HCT116 (cell line): ENCODE results near the gene TIAM2. TPM values are rescaled to one million over a fixed set of nuclear protein-coding genes. Genes with fewer than 3 reads are reported as not detected.

ENCODE experiments used
- ATAC-seq: fragments of 200-7000 bp; cut with Tn5 transposase; 2 replicates; pipeline ENCODE4 v1.9.1; 2020; ENCODE audit warnings: mild to moderate bottlenecking, moderate library complexity
- BruUV-seq: library from RNA; stranded (reverse); fragments of 400-500 nt; replicated peaks from 2 replicates; lab custom pipeline; 2021; lab: Mats Ljungman, UMichigan
- CTCF ChIA-PET: fragments of 300-600 bp; sonication (Branson Sonifier 250); formaldehyde crosslinking; loops from one replicate; lab custom pipeline; 2021; ENCODE audit warnings: antibody characterized with exemption; lab: Charles Lee
- POLR2A ChIA-PET: fragments of 300-600, 350-600 bp; sonication (Branson Sonifier 250); formaldehyde crosslinking; loops from one replicate; lab custom pipeline; 2021; ENCODE audit warnings: antibody characterized with exemption; lab: Charles Lee
- RAD21 ChIA-PET, 2 experiments: fragments of 300-600 bp; sonication (Branson Sonifier 250); formaldehyde crosslinking; loops; one replicate each; lab custom pipeline; 2023; ENCODE audit warnings: low total read pairs in 2 of 2; ENCODE audit not compliant: uncharacterized antibody in 2 of 2, unreplicated experiment in 2 of 2, low non-redundant PET in 1 of 2; lab: Charles Lee
- DNase-seq: peaks from one replicate; pipeline ENCODE4 v3.0.0-alpha.2; 2010; ENCODE audit warnings: low read depth, low spot score
- H2AFZ ChIP-seq: fragments of 200-600 bp; shearing (Covaris generic), sonication (generic); 2 replicates; pipeline ENCODE4 v1.6.1; 2017; ENCODE audit warnings: low read depth, mixed run types, mixed read lengths, antibody characterized with exemption, low read length; ENCODE audit not compliant: poor library complexity, severe bottlenecking
- H3K27ac ChIP-seq: 2 replicates; pipeline ENCODE4 v1.5.1; 2012; ENCODE audit warnings: low read depth, low read length
- H3K27me3 ChIP-seq: fragments of 200-600 bp; sonication (generic); 2 replicates; pipeline ENCODE4 v1.6.1; 2016; ENCODE audit warnings: mixed run types, low read length, mixed read lengths; ENCODE audit not compliant: insufficient read depth
- H3K36me3 ChIP-seq, 2 experiments: fragments of 200-500 bp in 1 of 2; fragments of 200-600 bp in 1 of 2; sonication (Bioruptor generic) in 1 of 2; sonication (generic) in 1 of 2; 2 replicates each; pipeline versions ENCODE4 v1.5.1 to v1.6.1; 2014 to 2016; ENCODE audit warnings: low read length in 2 of 2, inconsistent platforms in 1 of 2, mixed read lengths in 1 of 2, mixed run types in 1 of 2; ENCODE audit not compliant: insufficient read depth in 2 of 2, control insufficient read depth in 1 of 2
- H3K4me1 ChIP-seq, 2 experiments: fragments of 200-600 bp in 1 of 2; sonication (generic) in 1 of 2; 2 replicates each; pipeline versions ENCODE4 v1.5.1 to v1.6.1; 2012 to 2017; ENCODE audit warnings: low read length in 2 of 2, inconsistent platforms in 1 of 2, mild to moderate bottlenecking in 1 of 2, mixed read lengths in 1 of 2, mixed run types in 1 of 2, moderate library complexity in 1 of 2; ENCODE audit not compliant: insufficient read depth in 2 of 2, control insufficient read depth in 1 of 2
- H3K4me2 ChIP-seq: fragments of 200-600 bp; sonication (generic); 2 replicates; pipeline ENCODE4 v1.6.1; 2017; ENCODE audit warnings: mixed run types, low read length, mixed read lengths
- H3K4me3 ChIP-seq, 2 experiments: fragments of 200-600 bp in 1 of 2; sonication (generic) in 1 of 2; replicated peaks in 1 of 2; 2 replicates each; pipeline ENCODE4 v1.5.1; 2011 to 2016; ENCODE audit warnings: low read length in 2 of 2, control low read depth in 1 of 2, low read depth in 1 of 2, mild to moderate bottlenecking in 1 of 2, mixed read lengths in 1 of 2, mixed run types in 1 of 2
- H3K79me2 ChIP-seq: fragments of 200-600 bp; sonication (generic); 2 replicates; pipeline ENCODE4 v1.6.1; 2017; ENCODE audit warnings: mild to moderate bottlenecking, mixed run types, low read length, moderate library complexity, mixed read lengths; ENCODE audit not compliant: insufficient read depth
- H3K9ac ChIP-seq: fragments of 200-600 bp; sonication (generic); 2 replicates; pipeline ENCODE4 v1.6.1; 2016; ENCODE audit warnings: low read length, mixed read lengths
- H3K9me2 ChIP-seq: fragments of 200-600 bp; sonication (generic), shearing (Covaris generic); 2 replicates; pipeline ENCODE4 v1.6.1; 2017; ENCODE audit warnings: mixed run types, mild to moderate bottlenecking, moderate library complexity; ENCODE audit not compliant: insufficient read depth
- H3K9me3 ChIP-seq, 2 experiments: fragments of 200-500 bp in 1 of 2; fragments of 200-600 bp in 1 of 2; sonication (Bioruptor generic) in 1 of 2; sonication (generic) in 1 of 2; 2 replicates each; pipeline ENCODE4 v1.6.1; 2014 to 2017; ENCODE audit warnings: low read length in 2 of 2, mixed read lengths in 2 of 2, inconsistent platforms in 1 of 2, low read depth in 1 of 2, mild to moderate bottlenecking in 1 of 2, mixed run types in 1 of 2, moderate library complexity in 1 of 2; ENCODE audit not compliant: control insufficient read depth in 1 of 2, insufficient read depth in 1 of 2
- H4K20me1 ChIP-seq: fragments of 200-600 bp; sonication (generic), shearing (Covaris generic); 2 replicates; pipeline ENCODE4 v1.6.1; 2017; ENCODE audit warnings: mixed run types, mild to moderate bottlenecking, moderate library complexity; ENCODE audit not compliant: insufficient read depth
- CBX3 ChIP-seq: IDR thresholded peaks from 2 replicates; pipeline ENCODE4 v1.6.1; 2012; ENCODE audit warnings: low read depth
- CEBPB ChIP-seq: IDR thresholded peaks from 2 replicates; pipeline ENCODE4 v1.6.1; 2012; ENCODE audit warnings: low read depth
- EGR1 ChIP-seq: IDR thresholded peaks from 2 replicates; pipeline ENCODE4 v1.6.1; 2012; ENCODE audit warnings: low read depth
- ELF1 ChIP-seq: IDR thresholded peaks from 2 replicates; pipeline ENCODE4 v1.6.1; 2012; ENCODE audit warnings: low read depth, borderline replicate concordance
- EZH2 ChIP-seq: fragments of 200-600 bp; sonication (generic); IDR thresholded peaks from 2 replicates; pipeline ENCODE4 v1.6.1; 2017; ENCODE audit warnings: antibody characterized with exemption, mixed run types
- EZH2phosphoT487 ChIP-seq: fragments of 200-600 bp; IDR thresholded peaks from 2 replicates; pipeline ENCODE4 v1.6.1; 2018; ENCODE audit warnings: antibody characterized with exemption, borderline replicate concordance
- FOSL1 ChIP-seq: IDR thresholded peaks from 2 replicates; pipeline ENCODE4 v1.6.1; 2012; ENCODE audit warnings: low read depth
- JUND ChIP-seq: IDR thresholded peaks from 2 replicates; pipeline ENCODE4 v1.6.1; 2012
- POLR2A ChIP-seq: IDR thresholded peaks from 2 replicates; pipeline ENCODE4 v1.7.0; 2011; ENCODE audit warnings: borderline replicate concordance; ENCODE audit not compliant: insufficient read depth, insufficient read length; ENCODE audit errors: extremely low read depth
- POLR2AphosphoS5 ChIP-seq: IDR thresholded peaks from 2 replicates; pipeline ENCODE4 v1.6.1; 2011; ENCODE audit warnings: mild to moderate bottlenecking, low read depth, low read length, moderate library complexity
- RAD21 ChIP-seq: IDR thresholded peaks from 2 replicates; pipeline ENCODE4 v1.6.1; 2012; ENCODE audit warnings: low read depth, mild to moderate bottlenecking
- SIN3A ChIP-seq: IDR thresholded peaks from 2 replicates; pipeline ENCODE4 v1.6.1; 2012; ENCODE audit warnings: low read depth
- SP1 ChIP-seq: IDR thresholded peaks from 2 replicates; pipeline ENCODE4 v1.6.1; 2012; ENCODE audit warnings: low read depth
- SRF ChIP-seq: IDR thresholded peaks from 2 replicates; pipeline ENCODE4 v1.6.1; 2012; ENCODE audit warnings: low read depth
- TCF7L2 ChIP-seq: IDR thresholded peaks from 2 replicates; pipeline ENCODE4 v1.7.0; 2011; ENCODE audit warnings: borderline replicate concordance, inconsistent platforms; ENCODE audit not compliant: insufficient read depth, insufficient read length; ENCODE audit errors: extremely low read depth
- YY1 ChIP-seq: IDR thresholded peaks from 2 replicates; pipeline ENCODE4 v1.6.1; 2011; ENCODE audit warnings: low read length, low read depth, moderate library complexity, mild to moderate bottlenecking; ENCODE audit not compliant: insufficient replicate concordance; ENCODE audit errors: extremely low read depth
- ZNF274 ChIP-seq: fragments of 200-500 bp; sonication (Bioruptor generic); IDR thresholded peaks from 2 replicates; pipeline ENCODE4 v1.6.1; 2014; ENCODE audit warnings: mild to moderate bottlenecking, low read depth, low read length, inconsistent platforms
- intact Hi-C: fragments of 100-400 bp; cut with micrococcal nuclease; formaldehyde crosslinking; loops from 2 replicates; pipeline ENCODE4 v1.10.0; 2022
- total RNA-seq: library from RNA; stranded (reverse); gene quantifications from one replicate; pipeline ENCODE4 v1.2.1, GENCODE V29; 2021; ENCODE audit not compliant: unreplicated experiment
- TF ChIP-seq, protein P1 (sequence below): IDR thresholded peaks from 2 replicates; pipeline ENCODE4 v1.6.1; 2012
- TF ChIP-seq, protein P2 (sequence below): IDR thresholded peaks from 2 replicates; pipeline ENCODE4 v1.6.1; 2012
- TF ChIP-seq, protein P3 (sequence below): IDR thresholded peaks from 2 replicates; pipeline ENCODE4 v1.6.1; 2012; ENCODE audit warnings: low read depth

The TIAM2 gene
- total RNA-seq, 1 experiment from 2014 or later, result 9.4 TPM

DNA sequence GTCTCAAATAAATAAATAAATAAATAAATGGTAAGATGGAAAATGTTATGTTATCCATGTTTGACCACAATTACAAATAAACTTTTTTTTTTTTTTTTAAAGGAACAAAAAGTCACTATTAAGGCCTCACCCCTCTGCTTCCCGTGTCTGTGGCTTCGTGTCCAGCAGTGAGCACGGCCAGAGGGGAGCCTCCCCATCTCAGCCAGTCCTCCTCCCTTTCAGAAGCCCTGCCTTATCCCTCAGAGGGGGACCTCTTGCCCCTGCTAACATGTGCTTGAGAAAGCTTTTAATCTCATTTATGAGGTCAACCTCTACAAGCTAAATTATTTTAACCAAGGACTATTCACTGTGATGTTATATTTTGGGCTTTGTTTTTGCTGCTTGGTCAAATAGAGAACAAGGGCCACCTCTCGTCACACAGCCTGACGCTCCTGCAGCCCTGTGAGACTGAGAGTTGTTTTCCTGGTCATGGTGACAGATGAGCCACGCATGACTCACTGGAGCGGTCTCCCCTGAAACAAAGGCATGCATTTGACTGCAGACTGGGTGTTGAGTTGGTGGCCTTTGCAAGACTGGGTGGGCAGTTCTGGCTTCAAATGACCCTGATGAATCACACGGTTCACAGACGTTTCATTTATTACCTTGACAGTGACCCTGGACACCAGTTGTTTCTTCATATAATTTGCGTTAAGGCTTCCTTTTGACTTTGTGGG, 131.8 kb downstream of the TIAM2 start:
- DNase-seq (peak; percentile 93), ATAC-seq (peak; percentile 99)
- Histone ChIP-seq H3K9ac (peak overlapping the region; percentile 33), H3K27me3 (peaks cover 4% of the 10 kb centered on the region; the same call in 1 of the 2 replicates), H3K4me1 (peaks cover 9 to 24% of the 10 kb centered on the region in 2 experiments; a peak in 3 of 4 replicates), H4K20me1 (0 out of 2 replicates have a peak, but pooled peaks cover 4% of the 10 kb centered on the region), H3K4me3 (peak overlapping the region in 1 of 2 experiments; percentile 41; a peak in 2 of 4 replicates), H3K36me3 (no peaks in the 10 kb centered on the region), H3K4me2 (peak overlapping the region; percentile 73), H2AFZ (peak overlapping the region; percentile 42), H3K27ac (no peak overlapping the region), H3K79me2 (no peaks in the 10 kb centered on the region), H3K9me3 (no peaks in the 10 kb centered on the region), H3K9me2 (no peaks in the 10 kb centered on the region)
- intact Hi-C loops, result no loop called here
- ChIA-PET RAD21 (no interaction called here), CTCF (no interaction called here), POLR2A (no interaction called here)
- peak; percentile 90 for TF ChIP-seq SIN3A
- TF ChIP-seq, protein P1, sequence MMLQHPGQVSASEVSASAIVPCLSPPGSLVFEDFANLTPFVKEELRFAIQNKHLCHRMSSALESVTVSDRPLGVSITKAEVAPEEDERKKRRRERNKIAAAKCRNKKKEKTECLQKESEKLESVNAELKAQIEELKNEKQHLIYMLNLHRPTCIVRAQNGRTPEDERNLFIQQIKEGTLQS, result no peak; the same call in 1 of the 2 replicates
- peak; percentile 90 for TF ChIP-seq SP1
- TF ChIP-seq FOSL1, result peak; percentile 98
- TF ChIP-seq EGR1, result peak; percentile 45; the same call in 1 of the 2 replicates
- TF ChIP-seq POLR2A, result no peak
- TF ChIP-seq JUND, result peak; percentile 96
- no peak for TF ChIP-seq YY1
- peak; percentile 92 for TF ChIP-seq CBX3
- TF ChIP-seq CEBPB, result peak; percentile 85
- TF ChIP-seq TCF7L2, result peak; percentile 83
- TF ChIP-seq ELF1, result no peak
- no peak for TF ChIP-seq EZH2
- TF ChIP-seq, protein P2, sequence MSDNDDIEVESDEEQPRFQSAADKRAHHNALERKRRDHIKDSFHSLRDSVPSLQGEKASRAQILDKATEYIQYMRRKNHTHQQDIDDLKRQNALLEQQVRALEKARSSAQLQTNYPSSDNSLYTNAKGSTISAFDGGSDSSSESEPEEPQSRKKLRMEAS, result peak; percentile 88
- no peak for TF ChIP-seq ZNF274
- TF ChIP-seq EZH2phosphoT487, result no peak
- peak; percentile 88 for TF ChIP-seq SRF
- peak; percentile 36 for TF ChIP-seq RAD21
- TF ChIP-seq POLR2AphosphoS5, result peak; percentile 60; the same call in 1 of the 2 replicates
- TF ChIP-seq, protein P3, sequence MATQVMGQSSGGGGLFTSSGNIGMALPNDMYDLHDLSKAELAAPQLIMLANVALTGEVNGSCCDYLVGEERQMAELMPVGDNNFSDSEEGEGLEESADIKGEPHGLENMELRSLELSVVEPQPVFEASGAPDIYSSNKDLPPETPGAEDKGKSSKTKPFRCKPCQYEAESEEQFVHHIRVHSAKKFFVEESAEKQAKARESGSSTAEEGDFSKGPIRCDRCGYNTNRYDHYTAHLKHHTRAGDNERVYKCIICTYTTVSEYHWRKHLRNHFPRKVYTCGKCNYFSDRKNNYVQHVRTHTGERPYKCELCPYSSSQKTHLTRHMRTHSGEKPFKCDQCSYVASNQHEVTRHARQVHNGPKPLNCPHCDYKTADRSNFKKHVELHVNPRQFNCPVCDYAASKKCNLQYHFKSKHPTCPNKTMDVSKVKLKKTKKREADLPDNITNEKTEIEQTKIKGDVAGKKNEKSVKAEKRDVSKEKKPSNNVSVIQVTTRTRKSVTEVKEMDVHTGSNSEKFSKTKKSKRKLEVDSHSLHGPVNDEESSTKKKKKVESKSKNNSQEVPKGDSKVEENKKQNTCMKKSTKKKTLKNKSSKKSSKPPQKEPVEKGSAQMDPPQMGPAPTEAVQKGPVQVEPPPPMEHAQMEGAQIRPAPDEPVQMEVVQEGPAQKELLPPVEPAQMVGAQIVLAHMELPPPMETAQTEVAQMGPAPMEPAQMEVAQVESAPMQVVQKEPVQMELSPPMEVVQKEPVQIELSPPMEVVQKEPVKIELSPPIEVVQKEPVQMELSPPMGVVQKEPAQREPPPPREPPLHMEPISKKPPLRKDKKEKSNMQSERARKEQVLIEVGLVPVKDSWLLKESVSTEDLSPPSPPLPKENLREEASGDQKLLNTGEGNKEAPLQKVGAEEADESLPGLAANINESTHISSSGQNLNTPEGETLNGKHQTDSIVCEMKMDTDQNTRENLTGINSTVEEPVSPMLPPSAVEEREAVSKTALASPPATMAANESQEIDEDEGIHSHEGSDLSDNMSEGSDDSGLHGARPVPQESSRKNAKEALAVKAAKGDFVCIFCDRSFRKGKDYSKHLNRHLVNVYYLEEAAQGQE, result no peak
- BruUV-seq, result no TSS peak
